Esophagus squamous epithelium (tissue), 4 donors: ENCODE measurements around the gene FGF11.

Source experiments
- POLR2A ChIP-seq, 4 donors: fragments of 450-650 bp; IDR thresholded peaks; one replicate each; pipeline ENCODE4 v1.6.1; 2017; ENCODE audit warnings: antibody characterized with exemption in 4 of 4, mild to moderate bottlenecking in 4 of 4, moderate library complexity in 3 of 4
- TF ChIP-seq, protein P1 (sequence below), 6 experiments: fragments of 450-650 bp in 4 of 6; fragments of 200-600 bp in 2 of 6; sonication (generic) in 2 of 6; IDR thresholded peaks; one replicate each; pipeline ENCODE4 v1.5.1; 2016 to 2019; ENCODE audit warnings: antibody characterized with exemption in 6 of 6, mild to moderate bottlenecking in 4 of 6, moderate library complexity in 4 of 6

DNA sequence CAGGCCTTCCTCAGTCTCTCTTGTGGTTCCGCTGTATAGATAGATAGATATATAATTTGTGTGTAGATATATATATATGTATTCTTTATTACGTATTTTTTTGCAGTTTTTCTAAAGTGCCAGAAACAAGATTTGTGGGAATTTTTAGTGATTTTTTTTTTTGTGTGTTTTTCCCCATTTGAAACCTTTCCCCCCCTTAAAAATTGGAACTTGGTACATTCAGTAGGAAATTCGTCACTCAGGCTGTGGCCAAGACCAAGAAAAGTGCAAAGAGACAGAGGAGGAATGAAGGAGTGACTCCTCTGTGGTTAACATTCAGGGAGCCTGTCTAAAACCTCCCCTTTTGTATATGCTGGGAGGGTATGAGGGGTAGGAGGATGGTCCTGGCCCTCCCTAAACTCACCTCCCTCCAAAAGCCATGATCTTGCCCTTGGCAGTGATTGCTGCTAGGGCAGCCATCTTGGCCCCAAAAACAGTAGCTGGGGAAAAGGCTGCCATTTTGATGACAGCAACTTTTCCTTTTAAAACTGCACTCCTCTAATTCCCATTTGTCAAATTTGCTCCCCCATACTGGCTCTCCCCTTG lies 20.7 kb downstream of the FGF11 start:
- TF ChIP-seq, protein P1, sequence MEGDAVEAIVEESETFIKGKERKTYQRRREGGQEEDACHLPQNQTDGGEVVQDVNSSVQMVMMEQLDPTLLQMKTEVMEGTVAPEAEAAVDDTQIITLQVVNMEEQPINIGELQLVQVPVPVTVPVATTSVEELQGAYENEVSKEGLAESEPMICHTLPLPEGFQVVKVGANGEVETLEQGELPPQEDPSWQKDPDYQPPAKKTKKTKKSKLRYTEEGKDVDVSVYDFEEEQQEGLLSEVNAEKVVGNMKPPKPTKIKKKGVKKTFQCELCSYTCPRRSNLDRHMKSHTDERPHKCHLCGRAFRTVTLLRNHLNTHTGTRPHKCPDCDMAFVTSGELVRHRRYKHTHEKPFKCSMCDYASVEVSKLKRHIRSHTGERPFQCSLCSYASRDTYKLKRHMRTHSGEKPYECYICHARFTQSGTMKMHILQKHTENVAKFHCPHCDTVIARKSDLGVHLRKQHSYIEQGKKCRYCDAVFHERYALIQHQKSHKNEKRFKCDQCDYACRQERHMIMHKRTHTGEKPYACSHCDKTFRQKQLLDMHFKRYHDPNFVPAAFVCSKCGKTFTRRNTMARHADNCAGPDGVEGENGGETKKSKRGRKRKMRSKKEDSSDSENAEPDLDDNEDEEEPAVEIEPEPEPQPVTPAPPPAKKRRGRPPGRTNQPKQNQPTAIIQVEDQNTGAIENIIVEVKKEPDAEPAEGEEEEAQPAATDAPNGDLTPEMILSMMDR (IDR thresholded peaks at IDR 0.05): no peak
- no peak for TF ChIP-seq POLR2A (IDR thresholded peaks at IDR 0.05)
